ENCODE measurements around the gene FERMT1.
A peak's percentile ranks its signal among the peaks of the same experiment; 100 is the strongest.

- TF ChIP-seq CTCF (IDR thresholded peaks at IDR 0.05): peak; percentile 30 to 83 (median 78)
- no peak for TF ChIP-seq POLR2A (IDR thresholded peaks at IDR 0.05)
These were observed 19.6 kb upstream of the FERMT1 start for GRCh38 chr20:6142348-6142993.
